Hepatocyte (in vitro differentiated cells): ENCODE measurements around the gene CCDC73.

ENCODE experiments used
- CTCF ChIP-seq: fragments of 200-600 bp; sonication (generic); IDR thresholded peaks from 2 replicates; pipeline ENCODE4 v1.5.1; 2016; ENCODE audit warnings: antibody characterized with exemption, mild to moderate bottlenecking; ENCODE audit not compliant: poor library complexity
- EZH2 ChIP-seq: fragments of 200-600 bp; sonication (generic); IDR thresholded peaks from 2 replicates; pipeline ENCODE4 v1.6.1; 2016; ENCODE audit warnings: antibody characterized with exemption, mild to moderate bottlenecking, borderline replicate concordance
- EZH2phosphoT487 ChIP-seq: fragments of 200-600 bp; sonication (generic); IDR thresholded peaks from one replicate; pipeline ENCODE4 v1.6.1; 2018; ENCODE audit warnings: antibody characterized with exemption, mild to moderate bottlenecking, low read depth, moderate library complexity; ENCODE audit not compliant: unreplicated experiment, severe bottlenecking

- TF ChIP-seq CTCF (no peak), EZH2 (no peak), EZH2phosphoT487 (no peak)
These were observed 23.4 kb upstream of the CCDC73 start for GRCh38 chr11:32817852-32818183.
